ENCODE results near the gene DAPK2. TPM values are rescaled to one million over a fixed set of nuclear protein-coding genes. Genes with fewer than 3 reads are reported as not detected.
A peak's percentile ranks its signal among the peaks of the same experiment; 100 is the strongest.

The DAPK2 gene
- total and polyA plus RNA-seq, 2 of the 13 experiments (the other 11 are each of a cell fraction or from before 2014, with no cell fraction given), result 0.33 to 0.63 TPM

DNA sequence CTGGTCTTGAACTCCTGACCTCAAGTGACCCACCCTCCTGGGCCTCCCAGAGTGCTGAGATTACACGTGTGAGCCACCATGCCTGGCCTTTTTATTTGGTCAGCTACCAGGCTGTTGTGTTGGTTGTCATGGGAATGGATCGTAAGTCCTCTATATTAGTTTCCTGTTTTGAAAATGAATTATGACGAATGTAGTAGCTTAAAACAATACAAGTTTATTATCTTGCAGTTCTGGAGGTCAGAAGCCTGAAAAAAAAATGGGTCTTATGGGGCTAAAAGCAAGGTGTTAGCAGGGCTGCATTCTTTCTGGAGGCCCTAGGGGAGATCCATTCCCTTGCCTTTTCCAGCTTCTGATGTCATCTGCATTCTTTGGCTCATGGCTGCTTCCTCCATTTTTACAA lies 187.4 kb downstream of the DAPK2 start:
- Histone ChIP-seq H3K4me3 (replicated peaks in 1 of 3; ENCODE audit: insufficient read depth in 1 of 3, low read depth in 2 of 3, low read length in 3 of 3) (no peak overlapping the region), H3K9me3 (ENCODE audit: low read length) (no peaks in the 10 kb centered on the region), H3K27me3 (ENCODE audit: control insufficient read depth in 1 of 2, insufficient read depth in 2 of 2, low read length in 2 of 2) (no peaks in the 10 kb centered on the region), H3K79me2 (ENCODE audit: insufficient read depth, low read length) (no peaks in the 10 kb centered on the region), H3K27ac (ENCODE audit: extremely low read length, insufficient read depth, low read length) (no peak overlapping the region), H3K9ac (ENCODE audit: insufficient read depth, low read depth, low read length) (no peak overlapping the region), H4K20me1 (ENCODE audit: insufficient read depth, low read length) (no peaks in the 10 kb centered on the region), H3K36me3 (replicated peaks in 1 of 2; ENCODE audit: control insufficient read depth in 1 of 2, insufficient read depth in 2 of 2, low read length in 2 of 2) (no peaks in the 10 kb centered on the region), H2AFZ (ENCODE audit: low read length) (no peak overlapping the region), H3K4me1 (ENCODE audit: insufficient read depth, low read length) (peaks cover 39% of the 10 kb centered on the region), H3K4me2 (ENCODE audit: low read depth, low read length) (no peak overlapping the region)
- ChIA-PET POLR2A (no interaction called here), CTCF (ENCODE audit: low intra/inter-chr PET ratio, low total read pairs) (no interaction called here)
- TF ChIP-seq ZSCAN30 (CRISPR knock-in tag; IDR thresholded peaks at IDR 0.05), result no peak
- TF ChIP-seq RFX1 (IDR thresholded peaks at IDR 0.05), result peak; percentile 49; the same call in 1 of the 2 replicates
- in situ Hi-C loops (cut with HindIII; ENCODE audit: extremely low pct_ligation_motif_present, low pct_unique_long_range_greater_than_20kb) (no loop called here), intact Hi-C loops (cut with micrococcal nuclease; ENCODE audit: unreplicated experiment) (no loop called here)
- no peak for FAIRE-seq
- BruUV-seq (replicated peaks), result no TSS peak
- no peak for ATAC-seq
- 11% methylated on average over 3 of the region's 3 CpGs for WGBS (ENCODE audit: low lambda C conversion rate)
- DNase-seq (ENCODE audit: low spot score), result no peak

DNA sequence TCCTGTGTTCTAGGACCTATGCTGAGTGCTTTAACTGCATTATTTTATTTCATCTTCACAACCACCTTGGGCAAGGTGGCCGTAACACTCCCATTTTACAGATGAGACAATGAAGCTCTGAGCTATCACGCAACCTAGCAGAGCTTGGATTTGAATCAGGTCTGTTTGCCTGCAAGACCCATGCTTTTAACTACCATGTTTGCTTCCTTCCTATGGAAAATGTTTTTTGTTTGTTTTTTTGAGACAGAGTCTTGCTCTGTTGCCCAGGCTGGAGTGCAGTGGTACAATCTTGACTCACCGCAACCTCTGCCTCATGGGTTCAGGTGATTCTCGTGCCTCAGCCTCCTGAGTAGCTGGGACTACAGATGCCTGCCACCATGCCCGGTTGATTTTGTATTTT lies 187.8 kb downstream of the DAPK2 start:
- FAIRE-seq (no peak), ATAC-seq (no peak), DNase-seq (ENCODE audit: low spot score) (no peak)
- Histone ChIP-seq H3K4me2 (ENCODE audit: low read depth, low read length) (no peak overlapping the region), H3K4me1 (ENCODE audit: insufficient read depth, low read length) (peaks cover 39% of the 10 kb centered on the region), H2AFZ (ENCODE audit: low read length) (no peak overlapping the region), H3K36me3 (replicated peaks in 1 of 2; ENCODE audit: control insufficient read depth in 1 of 2, insufficient read depth in 2 of 2, low read length in 2 of 2) (no peaks in the 10 kb centered on the region), H4K20me1 (ENCODE audit: insufficient read depth, low read length) (no peaks in the 10 kb centered on the region), H3K9ac (ENCODE audit: insufficient read depth, low read depth, low read length) (no peak overlapping the region), H3K9me3 (ENCODE audit: low read length) (no peaks in the 10 kb centered on the region), H3K4me3 (replicated peaks in 1 of 3; ENCODE audit: insufficient read depth in 1 of 3, low read depth in 2 of 3, low read length in 3 of 3) (no peak overlapping the region), H3K27me3 (ENCODE audit: control insufficient read depth in 1 of 2, insufficient read depth in 2 of 2, low read length in 2 of 2) (no peaks in the 10 kb centered on the region), H3K27ac (ENCODE audit: extremely low read length, insufficient read depth, low read length) (no peak overlapping the region), H3K79me2 (ENCODE audit: insufficient read depth, low read length) (no peaks in the 10 kb centered on the region)
- WGBS (ENCODE audit: low lambda C conversion rate), result 65% methylated on average over 5 of the region's 5 CpGs
- no TSS peak for BruUV-seq (replicated peaks)
- CTCF ChIA-PET (ENCODE audit: low intra/inter-chr PET ratio, low total read pairs), result no interaction called here
- POLR2A ChIA-PET, result no interaction called here
- intact Hi-C loops (cut with micrococcal nuclease; ENCODE audit: unreplicated experiment), result no loop called here
- in situ Hi-C loops (cut with HindIII; ENCODE audit: extremely low pct_ligation_motif_present, low pct_unique_long_range_greater_than_20kb), result no loop called here
- TF ChIP-seq ZNF782 (CRISPR knock-in tag; IDR thresholded peaks at IDR 0.05; ENCODE audit: borderline replicate concordance) (no peak), ZNF629 (CRISPR knock-in tag; conservative IDR thresholded peaks at IDR 0.05) (0 out of 2 replicates have a peak, but pooled peaks have one; percentile 16)
- TF ChIP-seq, protein P1, sequence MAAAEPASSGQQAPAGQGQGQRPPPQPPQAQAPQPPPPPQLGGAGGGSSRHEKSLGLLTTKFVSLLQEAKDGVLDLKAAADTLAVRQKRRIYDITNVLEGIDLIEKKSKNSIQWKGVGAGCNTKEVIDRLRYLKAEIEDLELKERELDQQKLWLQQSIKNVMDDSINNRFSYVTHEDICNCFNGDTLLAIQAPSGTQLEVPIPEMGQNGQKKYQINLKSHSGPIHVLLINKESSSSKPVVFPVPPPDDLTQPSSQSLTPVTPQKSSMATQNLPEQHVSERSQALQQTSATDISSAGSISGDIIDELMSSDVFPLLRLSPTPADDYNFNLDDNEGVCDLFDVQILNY (CRISPR knock-in tag; conservative IDR thresholded peaks at IDR 0.05), result no peak

All from HepG2 (cell line).